Keratinocyte (primary cell): ENCODE data around the gene ETV1.

ENCODE experiments used
- CTCF ChIP-seq, 3 experiments: IDR thresholded peaks in 1 of 3; conservative IDR thresholded peaks in 1 of 3; optimal IDR thresholded peaks in 1 of 3; 2 replicates in 2 of 3; 3 replicates in 1 of 3; pipeline versions ENCODE3 to v1.5.1; 2011; ENCODE audit warnings: low read length in 3 of 3, mild to moderate bottlenecking in 3 of 3, moderate library complexity in 2 of 3, control low read depth in 1 of 3, inconsistent platforms in 1 of 3; ENCODE audit not compliant: insufficient read depth in 2 of 3; ENCODE audit errors: extremely low read depth in 1 of 3
- EZH2 ChIP-seq: IDR thresholded peaks from one replicate; pipeline ENCODE4 v1.6.1; 2012; ENCODE audit warnings: inconsistent platforms, mild to moderate bottlenecking, low read length, moderate library complexity

- TF ChIP-seq EZH2 (no peak), CTCF (optimal IDR thresholded peaks at IDR 0.05 in 1 of 3, IDR thresholded peaks at IDR 0.05 in 1 of 3, conservative IDR thresholded peaks at IDR 0.05 in 1 of 3; ENCODE audit: extremely low read depth in 1 of 3, insufficient read depth in 2 of 3, low read length in 3 of 3) (no peak)
These were observed 57.3 kb downstream of the ETV1 start for GRCh38 chr7:13932131-13932530.
